HG02610 (cell line): Measurements from ENCODE around the gene KIAA0930.

Experiments
- ATAC-seq: cut with Tn5 transposase; IDR thresholded peaks from one replicate; pipeline ENCODE4 v1.9.1; 2021; ENCODE audit warnings: mild to moderate bottlenecking, moderate library complexity; ENCODE audit not compliant: unreplicated experiment

Gene KIAA0930

DNA sequence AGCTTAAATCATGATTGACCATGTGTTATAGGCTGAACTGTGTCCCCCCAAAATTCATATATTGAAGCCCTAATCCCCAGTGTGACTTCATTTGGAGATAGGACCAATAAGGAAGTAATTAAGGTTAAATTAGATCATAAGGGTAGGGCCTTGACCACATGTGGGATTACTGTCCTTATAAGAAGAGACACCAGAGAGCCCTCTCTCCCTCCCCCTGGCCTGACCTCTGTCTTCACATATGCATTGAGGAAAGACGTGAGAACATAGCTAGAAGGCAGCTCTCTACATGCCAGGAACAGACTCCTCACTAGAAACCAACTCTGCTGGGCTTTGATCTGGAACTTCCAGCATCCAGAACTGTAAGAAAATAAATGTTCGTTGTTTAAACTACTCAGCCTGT lies 90.6 kb downstream of the KIAA0930 start:
- ATAC-seq, result no peak

GRCh38 chr22:45149671-45150070 lies 91.0 kb downstream of the KIAA0930 start:
- no peak for ATAC-seq

GRCh38 chr22:45144916-45145315 lies 95.8 kb downstream of the KIAA0930 start:
- no peak for ATAC-seq

- no peak for ATAC-seq
Measured at GRCh38 chr22:45142376-45142775, 98.3 kb downstream of the KIAA0930 start.
